IPS DF 6.9 (cell line): ENCODE results near the gene KRTAP1-4.
"Not testable (repeated sequence)": the region's sequence is repeated elsewhere in the genome, so short reads cannot be mapped to it uniquely, and the experiment has no call there.

Experiments used
- DNase-seq: peaks from one replicate; pipeline ENCODE4 v3.0.0-alpha.2; 2013; ENCODE audit warnings: low read depth, low spot score
- H3K27ac ChIP-seq: one replicate; pipeline ENCODE4 v1.5.1; 2013; ENCODE audit warnings: low read length, control low read depth
- H3K27me3 ChIP-seq: 2 replicates; pipeline ENCODE4 v1.6.1; 2013; ENCODE audit warnings: mild to moderate bottlenecking, low read length; ENCODE audit not compliant: control insufficient read depth, insufficient read depth
- H3K36me3 ChIP-seq: 2 replicates; pipeline ENCODE4 v1.6.1; 2013; ENCODE audit warnings: low read length; ENCODE audit not compliant: control insufficient read depth, insufficient read depth
- H3K4me1 ChIP-seq: 2 replicates; pipeline ENCODE4 v1.6.1; 2013; ENCODE audit warnings: low read length; ENCODE audit not compliant: control insufficient read depth, insufficient read depth
- H3K4me3 ChIP-seq: 2 replicates; pipeline ENCODE4 v1.5.1; 2013; ENCODE audit warnings: mild to moderate bottlenecking, low read length
- H3K9me3 ChIP-seq: 2 replicates; pipeline ENCODE4 v1.6.1; 2013; ENCODE audit warnings: low read length, inconsistent platforms; ENCODE audit not compliant: control insufficient read depth, insufficient read depth
- WGBS: extraction: QIAGEN DNeasy Blood & Tissue Kit; methylation state at CpG from one replicate; pipeline ENCODE4 v1.1.7; 2013; ENCODE audit warnings: mixed read lengths, missing lambda C conversion rate; ENCODE audit not compliant: insufficient read length, insufficient coverage; 5-methylcytosine and 5-hydroxymethylcytosine counted together

KRTAP1-4 gene

GRCh38 chr17:41046735-41047465 is 16.9 kb upstream of the KRTAP1-4 start, which contains the start of gene KRTAP2-1:
TSS of gene KRTAP2-1 (minus strand) at chr17:41047316. CDS start at chr17:41047267, 49 bp downstream.
- not testable (repeated sequence) for H3K27me3 ChIP-seq, H3K36me3 ChIP-seq, DNase-seq, H3K4me3 ChIP-seq, H3K27ac ChIP-seq, H3K4me1 ChIP-seq, H3K9me3 ChIP-seq
- no CpG with 5 or more reads among the region's 33 CpGs for WGBS

DNA sequence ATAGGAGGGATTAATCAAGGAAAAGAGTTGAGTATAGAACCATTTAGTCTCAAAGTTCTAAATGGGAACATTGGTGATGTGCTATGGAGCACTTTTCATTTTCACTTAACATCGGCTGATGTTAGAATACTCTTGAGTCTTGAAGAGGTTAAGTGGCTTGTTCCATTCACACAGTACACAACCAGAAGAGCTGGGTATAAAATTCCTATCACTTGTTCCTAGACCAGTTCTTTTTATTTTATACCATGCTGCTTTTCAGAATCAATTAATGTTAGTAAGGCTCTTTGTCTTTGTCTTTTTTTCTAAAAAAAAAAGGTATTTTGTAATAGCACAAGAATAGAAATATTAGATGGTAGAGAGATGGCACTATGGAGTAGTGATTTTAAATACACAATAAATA is 13.0 kb upstream of the KRTAP1-4 start:
- no peaks in the 10 kb centered on the region for H3K27me3 ChIP-seq
- H3K4me1 ChIP-seq = no peaks in the 10 kb centered on the region
- H3K9me3 ChIP-seq = no peaks in the 10 kb centered on the region
- H3K27ac ChIP-seq = no peak overlapping the region
- H3K4me3 ChIP-seq = no peak overlapping the region
- H3K36me3 ChIP-seq = no peaks in the 10 kb centered on the region
- no CpG with 5 or more reads among the region's 1 CpG for WGBS
- no peak for DNase-seq

DNA sequence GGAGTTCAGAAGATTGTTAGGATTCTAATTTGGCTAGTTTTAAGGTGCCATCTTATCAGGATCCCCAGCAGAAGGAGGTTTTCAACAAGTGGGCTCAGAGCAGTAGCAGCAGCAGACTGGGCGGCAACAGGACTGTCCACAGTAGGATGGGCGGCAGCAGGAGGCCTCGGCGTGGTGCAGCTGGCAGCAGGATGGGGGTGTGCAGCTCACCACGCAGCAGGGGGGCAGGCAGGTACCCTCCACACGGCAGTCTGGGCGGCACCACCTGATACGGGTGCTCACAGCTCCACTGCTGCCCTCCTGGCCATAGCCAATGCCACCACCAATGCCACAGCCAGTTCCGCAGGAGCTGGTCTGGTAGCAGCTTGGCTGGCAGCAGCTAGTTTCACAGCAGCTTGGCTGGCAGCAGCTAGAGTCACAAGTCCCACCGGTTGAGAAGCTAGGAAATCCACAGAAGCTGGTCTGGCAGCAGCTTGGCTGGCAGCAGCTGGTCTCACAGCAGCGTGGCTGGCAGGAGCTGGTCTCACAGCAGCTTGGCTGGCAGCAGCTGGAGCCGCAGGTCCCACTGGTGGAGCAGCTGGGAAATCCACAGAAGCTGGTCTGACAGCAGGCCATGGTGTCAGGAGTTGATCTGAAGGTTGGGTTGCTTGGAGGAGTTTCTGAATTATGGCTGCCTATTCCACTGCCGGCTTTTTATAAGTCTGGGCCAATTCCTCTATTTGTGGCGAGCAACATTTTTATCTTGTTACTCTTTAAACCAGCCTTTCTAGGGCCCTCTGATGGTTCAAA is 11.0 kb upstream of the KRTAP1-4 start, which contains the start of gene KRTAP1-1:
Gene KRTAP1-1 (minus strand): TSS at position 668 of the 789 bp plus-strand sequence. CDS start 53 bp downstream, at position 615.
- H3K27me3 ChIP-seq, DNase-seq, H3K4me3 ChIP-seq, H3K27ac ChIP-seq, H3K4me1 ChIP-seq, H3K9me3 ChIP-seq, H3K36me3 ChIP-seq: not testable (repeated sequence)
- no CpG with 5 or more reads among the region's 14 CpGs for WGBS

DNA sequence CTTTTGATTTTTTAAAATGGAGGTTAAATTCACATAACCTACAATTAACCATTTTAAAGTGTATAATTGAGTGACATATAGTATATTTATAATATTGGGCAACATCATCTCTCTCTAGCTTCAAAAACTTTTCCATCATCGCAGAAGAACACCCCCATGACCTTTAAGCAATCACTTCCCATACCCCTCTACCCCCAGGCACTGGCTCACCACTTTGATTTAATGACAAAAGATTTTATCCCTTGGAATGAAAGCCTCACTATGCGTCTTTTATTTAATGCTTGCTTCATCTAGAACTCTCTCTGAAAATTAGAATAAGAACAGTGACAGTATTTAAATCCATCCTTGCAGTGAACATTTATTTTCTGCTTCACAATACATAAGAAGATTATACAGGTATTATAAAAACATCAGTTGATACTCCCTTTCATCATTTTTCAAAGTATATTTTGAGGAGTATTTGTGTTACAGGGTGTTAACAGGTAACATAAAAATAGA is 7.9 kb upstream of the KRTAP1-4 start:
- no peaks in the 10 kb centered on the region; the same call in 1 of the 2 replicates for H3K4me1 ChIP-seq
- DNase-seq = no peak
- H3K27ac ChIP-seq = no peak overlapping the region
- H3K27me3 ChIP-seq = no peaks in the 10 kb centered on the region
- no CpG with 5 or more reads among the region's 2 CpGs for WGBS
- no peak overlapping the region for H3K4me3 ChIP-seq
- no peaks in the 10 kb centered on the region for H3K9me3 ChIP-seq
- H3K36me3 ChIP-seq = no peaks in the 10 kb centered on the region

GRCh38 chr17:41034346-41034935 is 4.4 kb upstream of the KRTAP1-4 start, which contains the start of gene KRTAP1-3:
TSS of gene KRTAP1-3 (minus strand) at chr17:41034874. CDS start at chr17:41034821, 53 bp downstream.
- H3K9me3 ChIP-seq, H3K4me3 ChIP-seq, H3K36me3 ChIP-seq, H3K27ac ChIP-seq, DNase-seq, H3K27me3 ChIP-seq, H3K4me1 ChIP-seq: not testable (repeated sequence)
- WGBS = no CpG with 5 or more reads among the region's 10 CpGs

DNA sequence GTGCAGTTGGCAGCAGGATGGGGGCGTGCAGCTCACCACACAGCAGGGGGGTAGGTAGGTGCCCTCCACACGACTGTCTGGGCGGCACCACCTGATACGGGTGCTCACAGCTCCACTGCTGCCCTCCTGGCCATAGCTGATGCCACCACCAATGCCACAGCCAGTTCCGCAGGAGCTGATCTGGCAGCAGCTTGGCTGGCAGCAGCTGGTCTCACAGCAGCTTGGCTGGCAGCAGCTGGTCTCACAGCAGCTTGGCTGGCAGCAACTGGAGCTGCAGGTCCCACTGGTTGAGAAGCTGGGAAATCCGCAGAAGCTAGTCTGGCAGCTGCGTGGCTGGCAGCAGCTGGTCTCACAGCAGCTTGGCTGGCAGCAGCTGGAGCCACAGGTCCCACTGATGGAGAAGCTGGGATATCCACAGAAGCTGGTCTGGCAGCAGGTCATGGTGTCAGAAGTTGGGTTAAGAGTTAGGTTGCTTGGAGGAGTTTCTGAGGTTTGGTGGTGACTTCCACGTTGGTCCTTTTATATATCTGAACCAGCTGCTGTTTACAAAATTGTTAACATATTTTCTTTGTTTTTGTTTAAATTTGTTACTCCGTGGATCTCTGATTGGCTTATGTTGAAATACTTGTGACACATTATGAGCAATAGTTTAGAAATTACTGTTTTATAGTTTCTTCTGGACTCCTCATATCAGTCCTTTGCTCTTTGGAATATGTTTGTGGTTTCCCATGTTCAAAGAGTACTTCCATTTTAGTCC is 3.1 kb downstream of the KRTAP1-4 start, which contains the start of gene KRTAP1-5:
Gene KRTAP1-5 (minus strand): TSS at position 494 of the 757 bp plus-strand sequence. CDS start 53 bp downstream, at position 441.
- no peak for DNase-seq
- H3K27me3 ChIP-seq = no peaks in the 10 kb centered on the region
- no CpG with 5 or more reads among the region's 9 CpGs for WGBS
- no peaks in the 10 kb centered on the region for H3K36me3 ChIP-seq
- H3K27ac ChIP-seq = no peak within 1 kb of the TSS
- H3K4me1 ChIP-seq = no peaks in the 10 kb centered on the region
- H3K9me3 ChIP-seq = no peaks in the 10 kb centered on the region
- no peak within 1 kb of the TSS for H3K4me3 ChIP-seq

GRCh38 chr17:41024697-41025096 is 5.3 kb downstream of the KRTAP1-4 start:
- no peak for DNase-seq
- H3K4me3 ChIP-seq = no peak overlapping the region
- WGBS = 100% methylated on average over 2 of the region's 3 CpGs
- H3K4me1 ChIP-seq = no peaks in the 10 kb centered on the region
- H3K27ac ChIP-seq = no peak overlapping the region
- H3K9me3 ChIP-seq = no peaks in the 10 kb centered on the region
- no peaks in the 10 kb centered on the region for H3K27me3 ChIP-seq
- H3K36me3 ChIP-seq = no peaks in the 10 kb centered on the region

DNA sequence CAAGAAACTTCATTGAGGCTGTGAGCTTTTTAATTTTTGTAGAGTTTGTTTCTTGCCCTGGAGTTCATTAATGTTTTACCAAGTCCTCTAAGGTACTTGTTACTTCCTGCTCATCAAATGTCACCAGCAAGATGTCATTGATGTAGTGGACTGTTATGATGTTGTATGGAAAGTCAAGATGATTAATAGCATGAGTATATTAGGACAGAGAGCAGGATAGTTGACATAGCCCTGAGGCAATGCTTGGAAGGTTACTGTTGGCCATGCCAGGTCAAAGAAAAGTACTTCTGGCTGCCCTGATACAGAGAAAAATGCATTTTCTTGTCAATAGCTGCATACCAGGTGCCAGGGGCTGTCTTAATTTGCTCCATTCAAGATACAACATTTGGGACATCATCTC is 9.7 kb downstream of the KRTAP1-4 start:
- Histone ChIP-seq H3K4me1 (no peaks in the 10 kb centered on the region; the same call in 1 of the 2 replicates), H3K27me3 (no peaks in the 10 kb centered on the region), H3K4me3 (no peak overlapping the region), H3K27ac (no peak overlapping the region), H3K9me3 (no peaks in the 10 kb centered on the region), H3K36me3 (no peaks in the 10 kb centered on the region)
- no peak for DNase-seq

DNA sequence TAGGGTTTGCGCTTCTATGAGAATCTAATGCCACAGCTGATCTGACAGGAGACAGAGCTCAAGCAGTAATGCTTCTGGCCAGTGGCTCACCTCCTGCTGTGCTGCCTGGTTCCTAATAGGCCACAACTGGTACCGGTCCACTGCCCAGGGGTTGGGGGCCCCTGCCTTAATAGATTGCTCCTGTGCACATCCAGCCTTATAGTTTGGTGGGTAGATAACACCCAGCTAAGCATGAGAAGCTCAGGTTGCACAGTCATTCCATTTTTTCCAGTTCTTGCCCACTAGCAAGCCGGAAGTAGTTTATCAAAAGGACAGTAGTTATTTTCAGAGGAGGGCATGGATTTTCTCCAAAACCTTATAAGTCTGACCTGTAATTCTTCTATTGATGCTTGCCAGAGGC is 10.6 kb downstream of the KRTAP1-4 start:
- WGBS = no CpG with 5 or more reads among the region's 3 CpGs
- H3K36me3 ChIP-seq = no peaks in the 10 kb centered on the region
- H3K27me3 ChIP-seq = no peaks in the 10 kb centered on the region
- H3K27ac ChIP-seq = no peak overlapping the region
- no peak for DNase-seq
- no peaks in the 10 kb centered on the region; the same call in 1 of the 2 replicates for H3K4me1 ChIP-seq
- no peak overlapping the region for H3K4me3 ChIP-seq
- no peaks in the 10 kb centered on the region for H3K9me3 ChIP-seq

- Histone ChIP-seq H3K27ac (no peak overlapping the region), H3K4me3 (no peak overlapping the region), H3K9me3 (no peaks in the 10 kb centered on the region), H3K27me3 (no peaks in the 10 kb centered on the region), H3K36me3 (no peaks in the 10 kb centered on the region), H3K4me1 (no peaks in the 10 kb centered on the region; the same call in 1 of the 2 replicates)
- WGBS = no CpG with 5 or more reads among the region's 3 CpGs
- DNase-seq = no peak
Measured at GRCh38 chr17:41018541-41018940, 11.5 kb downstream of the KRTAP1-4 start.
